ENCODE measurements around the gene MIF. TPM values are rescaled to one million over a fixed set of nuclear protein-coding genes. Genes with fewer than 3 reads are reported as not detected.
A peak's percentile ranks its signal among the peaks of the same experiment; 100 is the strongest.
"Not testable (repeated sequence)": the region's sequence is repeated elsewhere in the genome, so short reads cannot be mapped to it uniquely, and the experiment has no call there.

MIF gene
- polyA plus RNA-seq (2013, experiment 1 of 2; ENCODE audit: insufficient read length), result 681 TPM
- polyA plus RNA-seq (2013, experiment 2 of 2; ENCODE audit: insufficient read length), result 763 TPM

DNA sequence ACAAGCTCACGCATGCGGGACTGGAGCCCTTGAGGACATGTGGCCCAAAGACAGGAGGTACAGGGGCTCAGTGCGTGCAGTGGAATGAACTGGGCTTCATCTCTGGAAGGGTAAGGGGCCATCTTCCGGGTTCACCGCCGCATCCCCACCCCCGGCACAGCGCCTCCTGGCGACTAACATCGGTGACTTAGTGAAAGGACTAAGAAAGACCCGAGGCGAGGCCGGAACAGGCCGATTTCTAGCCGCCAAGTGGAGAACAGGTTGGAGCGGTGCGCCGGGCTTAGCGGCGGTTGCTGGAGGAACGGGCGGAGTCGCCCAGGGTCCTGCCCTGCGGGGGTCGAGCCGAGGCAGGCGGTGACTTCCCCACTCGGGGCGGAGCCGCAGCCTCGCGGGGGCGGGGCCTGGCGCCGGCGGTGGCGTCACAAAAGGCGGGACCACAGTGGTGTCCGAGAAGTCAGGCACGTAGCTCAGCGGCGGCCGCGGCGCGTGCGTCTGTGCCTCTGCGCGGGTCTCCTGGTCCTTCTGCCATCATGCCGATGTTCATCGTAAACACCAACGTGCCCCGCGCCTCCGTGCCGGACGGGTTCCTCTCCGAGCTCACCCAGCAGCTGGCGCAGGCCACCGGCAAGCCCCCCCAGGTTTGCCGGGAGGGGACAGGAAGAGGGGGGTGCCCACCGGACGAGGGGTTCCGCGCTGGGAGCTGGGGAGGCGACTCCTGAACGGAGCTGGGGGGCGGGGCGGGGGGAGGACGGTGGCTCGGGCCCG is at the start of gene MIF:
Gene MIF, plus strand, starts transcription at position 439 of the 765 bp plus-strand sequence. Its CDS starts 92 bp downstream, at position 531.
- peak; percentile 91 for DNase-seq

DNA sequence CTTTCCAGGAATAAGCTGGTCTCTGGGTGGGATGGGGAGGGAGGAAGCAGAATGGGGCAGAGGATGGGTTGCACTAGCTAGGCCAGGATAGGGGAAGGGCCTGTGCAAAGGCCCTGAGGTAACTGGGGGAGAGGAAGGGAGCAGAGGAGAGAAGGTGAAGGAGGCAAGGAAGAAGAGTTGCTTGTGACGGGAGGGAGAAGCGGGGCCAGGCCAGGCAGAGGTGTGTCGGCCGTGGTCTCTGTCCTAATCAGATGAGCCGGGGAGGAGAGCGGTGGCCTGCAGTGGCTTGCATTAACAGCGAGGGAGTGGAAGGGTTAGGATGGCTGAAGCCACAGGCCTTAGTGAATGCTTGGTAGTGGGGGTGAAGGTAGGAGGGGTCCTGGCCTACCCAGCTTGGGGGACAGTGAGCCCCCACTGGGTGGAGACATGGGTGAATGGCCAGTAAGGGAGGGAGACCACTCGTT is 49.4 kb upstream of the MIF start:
- no peak for DNase-seq

DNA sequence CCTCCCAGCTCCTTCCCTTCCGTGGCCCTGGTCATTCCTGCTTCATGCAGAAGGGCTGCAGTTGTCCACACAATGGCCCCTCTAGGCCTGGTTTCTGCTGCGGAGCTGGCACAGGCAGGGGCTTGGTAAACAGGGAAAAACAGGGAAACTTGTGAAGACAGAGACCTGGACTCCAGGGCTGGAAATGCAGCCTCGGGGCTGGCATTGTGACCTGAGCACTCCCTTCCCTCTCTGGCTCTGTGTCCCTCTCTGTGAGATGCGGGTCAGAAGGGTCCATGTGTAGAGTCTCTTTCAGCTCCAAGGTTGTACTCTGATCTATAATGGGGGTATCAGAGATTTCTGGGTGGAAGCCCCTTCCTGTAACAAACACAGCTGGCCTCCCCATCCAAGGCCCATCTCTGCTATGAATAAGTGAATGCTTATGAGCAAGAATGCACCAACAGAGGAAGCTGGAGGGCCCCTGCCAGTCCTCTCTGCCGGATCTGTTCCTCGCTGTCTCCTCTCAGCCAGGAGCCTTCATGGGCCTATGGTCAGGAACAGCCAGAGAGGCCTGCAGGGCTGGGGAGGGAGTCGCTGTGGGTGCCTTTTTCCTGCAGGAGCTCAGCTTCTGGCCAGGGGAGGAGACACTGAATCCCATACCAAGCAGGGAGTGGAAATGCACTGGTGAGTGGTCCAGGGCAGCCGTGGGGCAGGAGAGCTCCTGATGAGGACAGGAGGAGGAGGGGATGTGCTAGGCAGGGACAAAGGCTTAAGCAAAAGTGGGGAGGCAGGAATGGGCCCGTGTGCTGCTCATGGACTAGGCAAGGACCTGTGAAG is 48.7 kb upstream of the MIF start:
- DNase-seq, result no peak

DNA sequence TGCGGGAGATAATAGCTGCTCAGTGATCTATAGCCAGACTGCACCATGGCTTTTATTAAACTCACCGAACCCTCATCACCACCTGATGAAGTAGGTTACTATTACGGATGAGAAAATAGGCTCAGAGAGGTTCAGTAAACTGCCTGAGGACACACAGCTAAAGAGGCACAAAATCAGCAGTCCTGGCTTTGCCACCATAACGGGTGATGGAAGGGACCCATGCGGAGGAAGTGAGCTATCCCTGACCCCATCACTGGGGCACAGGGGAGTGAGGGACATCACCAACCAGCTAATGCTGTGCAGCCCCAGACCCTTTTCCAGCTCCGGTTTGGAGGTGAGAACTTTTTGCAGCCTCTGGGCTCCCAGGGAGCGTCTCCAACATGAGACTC is 48.1 kb upstream of the MIF start:
- DNase-seq, result no peak

DNA sequence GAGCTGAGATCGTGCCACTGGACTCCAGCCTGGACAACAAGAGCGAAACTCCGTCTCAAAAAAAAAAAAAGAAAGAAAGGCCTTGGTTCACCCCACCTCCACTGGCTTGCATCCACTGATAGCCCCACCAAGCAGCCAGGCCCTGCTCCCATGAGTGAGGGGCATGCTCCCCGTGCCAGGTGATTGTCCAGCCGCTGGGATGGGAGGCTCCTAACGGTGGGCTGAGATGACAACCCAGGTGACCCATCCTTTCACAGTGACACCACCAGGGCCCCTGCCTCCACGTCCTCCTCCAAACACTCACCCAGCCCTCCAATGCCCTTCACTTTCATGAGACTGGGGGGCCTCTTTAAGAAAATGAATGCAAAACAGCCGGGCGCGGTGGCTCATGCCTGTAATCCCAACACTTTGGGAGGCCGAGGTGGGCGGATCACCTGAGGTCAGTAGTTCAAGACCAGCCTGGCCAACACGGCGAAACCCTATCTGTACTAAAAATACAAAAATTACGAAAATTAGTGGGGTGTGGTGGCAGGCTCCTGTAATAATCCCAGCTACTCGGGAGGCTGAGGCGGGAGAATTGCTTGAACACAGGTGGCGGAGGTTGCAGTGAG is 46.8 kb upstream of the MIF start:
- no peak for DNase-seq

DNA sequence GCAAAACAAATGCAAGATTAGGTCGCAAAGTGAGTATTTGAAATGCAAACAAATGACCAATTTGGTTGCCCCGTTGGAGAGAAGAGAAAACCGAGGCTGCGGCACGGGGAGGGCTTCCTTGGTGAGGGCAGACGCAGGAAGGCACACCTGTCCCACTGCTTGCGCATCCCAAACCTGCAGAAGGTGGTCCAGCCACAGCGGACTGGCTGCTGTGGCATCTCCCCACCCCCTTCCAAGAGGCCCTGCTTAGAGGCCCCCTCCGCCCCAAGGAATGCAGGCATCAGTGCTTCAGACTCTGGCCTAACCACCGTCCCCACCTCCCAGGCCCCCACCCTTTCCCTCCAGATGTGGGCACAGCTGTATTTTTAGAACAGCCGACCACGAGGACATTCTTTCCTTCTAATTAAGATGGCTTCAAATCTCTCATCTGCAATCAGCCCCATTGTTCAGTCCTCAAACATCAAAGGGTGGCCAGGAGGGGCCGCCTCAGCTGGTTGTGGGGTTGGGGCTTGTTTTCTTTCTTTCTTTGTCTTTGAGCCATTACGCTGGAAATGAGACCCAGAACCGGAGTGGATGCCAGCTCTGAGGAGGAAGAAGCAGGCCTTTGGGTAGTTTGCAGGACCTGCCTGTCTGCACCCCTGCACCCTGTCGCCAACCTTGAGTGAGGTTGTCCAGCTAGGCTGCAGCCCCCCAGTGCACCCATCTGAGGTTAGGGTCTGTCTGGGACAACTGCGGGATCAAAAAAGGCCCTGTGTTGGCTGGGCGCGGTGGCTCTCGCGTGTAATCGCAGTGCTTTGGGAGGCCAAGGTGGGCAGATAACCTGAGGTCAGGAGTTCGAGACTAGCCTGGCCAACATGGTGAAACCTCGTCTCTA is 46.0 kb upstream of the MIF start:
- DNase-seq, result no peak

DNA sequence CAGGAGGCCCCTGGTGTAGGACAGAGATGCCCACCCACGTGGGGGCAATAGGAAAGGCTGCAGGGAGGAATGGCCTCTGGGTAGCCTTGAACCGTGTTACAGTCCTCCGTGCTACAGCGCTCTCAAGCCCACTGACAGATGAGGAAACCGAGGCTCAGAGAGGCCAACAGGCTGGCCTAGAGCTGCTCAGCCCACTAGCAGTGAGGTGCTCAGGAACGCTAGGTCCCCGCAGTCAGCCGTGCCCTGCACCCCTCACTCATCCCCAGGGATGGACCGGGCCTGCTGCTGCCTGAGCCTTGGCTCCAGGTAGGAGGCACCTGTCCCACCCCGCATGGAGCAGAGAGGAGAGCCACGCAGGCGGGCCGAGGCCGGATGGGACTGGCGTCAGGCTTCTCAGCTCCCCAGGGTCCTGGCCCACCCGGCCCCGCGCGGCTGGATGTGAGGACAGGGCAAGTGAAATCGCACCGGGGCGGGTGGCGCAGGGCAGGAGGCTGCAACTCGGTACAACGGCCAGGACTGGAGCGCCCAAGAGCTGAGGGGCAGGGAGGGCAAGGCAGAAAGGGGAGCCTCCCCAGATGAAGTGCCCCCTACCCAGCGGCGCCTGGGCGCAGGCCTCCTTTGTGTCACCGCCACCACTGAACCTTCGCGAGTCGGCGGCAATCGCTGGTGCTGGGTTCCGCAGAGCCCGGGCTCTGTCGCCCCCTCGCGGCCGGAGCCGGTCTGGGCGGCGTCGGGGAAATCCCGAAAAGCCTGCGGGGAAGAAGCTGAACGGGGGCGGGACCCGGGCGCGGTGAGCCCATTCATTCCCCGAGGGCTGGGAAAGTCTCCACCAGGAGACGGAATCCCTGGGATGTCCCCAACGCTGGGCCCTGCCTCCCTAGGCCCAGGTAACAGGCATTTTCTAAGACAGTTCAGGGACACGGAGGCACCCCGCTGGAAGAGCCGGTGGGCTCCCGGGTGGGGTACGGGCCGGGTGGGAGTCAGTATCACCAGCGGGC is 44.9 kb upstream of the MIF start:
- peak; percentile 67 for DNase-seq

DNA sequence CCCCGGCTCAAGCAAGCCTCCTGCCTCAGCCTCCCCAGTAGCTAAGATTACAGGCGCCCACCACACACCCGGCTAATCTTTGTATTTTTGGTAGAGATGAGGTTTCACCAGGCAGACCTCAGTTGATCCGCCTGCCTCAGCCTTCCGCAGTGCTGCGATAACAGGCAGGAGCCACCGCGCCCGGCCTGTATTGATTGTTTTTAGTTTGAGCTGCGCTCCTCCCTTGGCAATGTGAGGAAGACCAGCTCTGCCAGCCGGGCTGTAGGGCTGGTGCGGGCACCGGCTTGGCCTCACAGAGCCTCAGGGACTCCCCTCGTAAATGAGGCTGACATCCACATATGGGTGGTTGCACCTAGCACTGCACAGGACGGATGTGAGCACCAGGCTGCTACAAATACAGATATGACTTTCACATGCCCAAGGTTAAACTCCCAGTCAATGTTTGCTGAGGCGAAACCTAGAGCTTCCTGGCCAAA is 44.0 kb upstream of the MIF start:
- DNase-seq, result no peak

DNA sequence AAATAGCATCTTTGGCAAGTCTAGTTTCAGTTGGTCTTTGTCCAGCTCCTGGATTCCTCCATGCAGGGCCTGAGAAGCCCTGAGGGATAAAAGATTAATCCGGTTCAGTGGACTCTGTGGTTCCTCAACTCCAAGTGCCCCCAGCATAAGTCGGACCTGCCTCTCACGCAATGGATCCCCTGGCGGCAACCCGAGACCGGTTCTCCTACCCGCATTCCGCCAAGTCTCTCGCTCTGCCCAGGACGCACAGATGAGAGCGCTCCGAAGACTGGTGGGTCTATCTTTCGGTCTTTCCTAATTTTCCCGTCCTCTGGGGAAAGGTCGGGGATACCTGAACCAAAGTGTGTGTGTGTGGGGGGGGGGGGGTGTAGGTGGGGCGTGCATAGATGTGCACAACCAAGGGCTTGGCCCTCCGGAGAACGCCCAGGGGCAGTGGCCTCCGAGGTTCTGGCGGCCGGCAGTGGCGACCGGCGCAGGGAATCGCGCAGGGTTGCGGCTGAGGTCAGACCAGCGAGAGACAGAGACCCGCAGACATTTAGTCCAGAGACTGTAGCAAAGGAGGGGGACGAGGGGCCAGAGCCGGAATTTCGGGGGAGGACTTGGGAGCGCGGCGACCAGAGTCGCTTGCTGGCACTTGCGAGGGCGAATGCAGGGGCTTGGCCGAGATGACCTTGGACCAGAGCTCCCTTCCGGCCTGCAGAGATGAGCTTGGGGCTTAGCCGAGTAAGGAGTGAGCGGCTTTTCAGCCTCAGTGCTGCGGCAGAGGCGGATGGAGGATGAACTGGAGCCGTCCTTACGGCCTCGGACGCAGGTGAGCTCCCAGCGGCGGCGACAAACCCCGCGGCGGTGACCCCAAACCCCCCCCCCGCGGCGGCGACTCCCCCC is 37.2 kb upstream of the MIF start:
- DNase-seq, result peak; percentile 36

DNA sequence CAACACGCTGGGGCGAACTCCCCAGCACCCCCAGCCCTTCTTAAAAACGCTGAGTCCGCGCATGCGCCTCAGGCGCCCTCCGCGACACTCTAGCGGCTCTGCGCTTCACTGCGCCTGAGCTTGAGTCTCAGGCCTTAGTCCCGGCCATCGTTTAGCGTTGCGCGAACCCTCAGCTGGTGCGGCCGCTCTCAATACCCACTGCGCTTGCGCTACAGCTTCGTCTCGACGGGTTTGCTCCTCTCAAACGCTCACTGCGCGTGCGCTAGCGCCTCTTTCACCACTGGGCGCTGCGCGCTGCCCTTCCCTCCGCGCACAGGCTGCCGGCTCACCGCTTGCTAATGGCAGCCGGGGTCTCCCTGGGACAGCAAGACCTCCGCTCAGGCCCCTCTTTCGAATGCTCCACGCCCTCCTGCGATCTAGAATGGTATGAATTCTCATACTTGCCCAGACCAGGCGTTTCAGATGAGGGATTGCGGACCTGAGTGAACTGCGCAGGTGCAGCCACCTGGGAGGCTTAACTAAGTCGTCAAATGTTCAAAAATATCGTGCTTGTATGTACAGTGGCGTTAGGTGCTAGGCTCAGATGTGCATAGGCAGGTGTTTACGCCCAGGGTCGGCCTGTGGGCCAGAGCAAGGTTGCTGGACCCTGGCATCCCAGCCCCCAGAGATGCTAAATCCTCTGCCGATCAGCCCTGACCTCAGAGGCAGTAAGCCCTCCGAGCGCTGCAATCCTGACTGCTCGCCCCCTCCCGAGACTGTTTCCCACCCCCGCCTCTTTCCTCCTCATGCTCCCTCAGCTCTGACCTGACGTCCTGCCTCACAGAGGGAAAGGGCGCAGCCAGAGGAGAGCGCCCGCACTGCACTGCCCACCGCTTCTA is 36.3 kb upstream of the MIF start, which contains the start of gene SLC2A11:
Gene SLC2A11, plus strand, starts transcription at position 270 of the 878 bp plus-strand sequence. Its CDS starts 125 bp downstream, at position 395.
- peak; percentile 97 for DNase-seq

DNA sequence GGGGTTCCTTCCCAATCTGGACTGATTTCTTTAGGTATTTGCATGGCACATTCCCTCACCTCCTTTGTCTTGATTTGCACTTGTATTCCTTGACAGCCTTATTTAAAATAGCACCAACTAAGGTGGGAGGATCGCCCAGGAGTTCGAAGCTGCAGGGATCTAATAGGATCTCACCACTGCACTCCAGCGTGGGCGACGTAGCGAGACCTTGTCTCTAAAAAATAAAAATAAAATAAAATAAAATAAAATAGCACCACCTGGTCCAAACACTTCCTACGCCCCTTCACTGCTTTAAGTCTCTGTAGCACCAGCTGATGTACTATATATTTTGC is 35.7 kb upstream of the MIF start:
- no peak for DNase-seq

DNA sequence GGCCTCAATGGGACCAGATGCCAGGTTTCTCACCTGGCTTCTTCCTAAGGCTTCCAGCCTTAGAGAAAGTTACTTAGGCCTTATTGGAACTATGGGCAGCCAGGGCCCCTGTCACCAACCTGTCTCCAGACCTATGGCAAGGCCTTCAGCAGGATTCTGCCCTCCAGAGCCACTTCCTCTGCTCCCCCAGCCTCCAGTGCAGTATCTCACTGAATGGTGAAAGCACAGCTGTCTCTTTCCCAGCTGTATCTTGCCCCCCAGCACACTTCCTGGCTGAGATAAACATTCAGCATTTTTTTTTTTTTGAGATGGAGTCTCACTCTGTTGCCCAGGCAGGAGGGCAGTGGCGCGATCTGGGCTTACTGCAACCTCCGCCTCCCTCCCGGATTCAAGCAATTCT is 35.0 kb upstream of the MIF start:
- no peak for DNase-seq

DNA sequence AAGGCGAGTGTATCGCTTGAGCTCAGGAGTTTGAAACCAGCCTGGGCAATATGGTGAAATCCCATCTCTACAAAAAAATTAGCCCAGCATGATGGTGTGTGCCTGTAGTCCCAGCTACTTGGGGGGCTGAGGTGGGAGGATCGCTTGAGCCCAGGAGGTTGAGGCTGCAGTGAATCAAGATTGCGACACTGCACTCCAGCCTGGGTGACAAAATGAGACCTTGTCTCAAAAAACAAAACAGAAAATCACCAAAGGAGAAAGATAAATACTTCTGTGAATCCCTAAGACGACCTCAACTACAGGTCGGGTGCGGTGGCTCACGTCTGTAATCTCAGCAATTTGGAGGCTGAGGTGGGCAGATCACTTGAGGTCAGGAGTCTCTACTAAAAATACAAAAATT is 34.0 kb upstream of the MIF start:
- DNase-seq, result not testable (repeated sequence)

DNA sequence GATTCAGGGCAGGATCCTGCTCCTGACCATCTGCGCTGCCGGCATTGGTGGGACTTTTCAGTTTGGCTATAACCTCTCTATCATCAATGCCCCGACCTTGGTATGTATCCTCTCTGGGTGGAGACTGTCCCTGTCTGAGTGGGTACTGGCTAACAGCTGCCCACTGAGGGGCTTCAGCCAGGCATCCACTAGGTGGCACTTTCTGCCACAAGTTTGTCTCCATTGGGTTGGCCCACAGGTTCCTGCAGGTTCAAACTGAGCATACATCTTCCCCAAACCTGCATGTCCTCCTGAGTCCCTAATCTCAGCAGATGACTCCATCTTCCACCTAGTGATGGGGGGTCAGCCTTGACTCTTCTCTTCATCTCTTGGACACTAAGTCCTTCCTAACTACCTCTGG is 32.1 kb upstream of the MIF start:
- DNase-seq, result peak; percentile 31

DNA sequence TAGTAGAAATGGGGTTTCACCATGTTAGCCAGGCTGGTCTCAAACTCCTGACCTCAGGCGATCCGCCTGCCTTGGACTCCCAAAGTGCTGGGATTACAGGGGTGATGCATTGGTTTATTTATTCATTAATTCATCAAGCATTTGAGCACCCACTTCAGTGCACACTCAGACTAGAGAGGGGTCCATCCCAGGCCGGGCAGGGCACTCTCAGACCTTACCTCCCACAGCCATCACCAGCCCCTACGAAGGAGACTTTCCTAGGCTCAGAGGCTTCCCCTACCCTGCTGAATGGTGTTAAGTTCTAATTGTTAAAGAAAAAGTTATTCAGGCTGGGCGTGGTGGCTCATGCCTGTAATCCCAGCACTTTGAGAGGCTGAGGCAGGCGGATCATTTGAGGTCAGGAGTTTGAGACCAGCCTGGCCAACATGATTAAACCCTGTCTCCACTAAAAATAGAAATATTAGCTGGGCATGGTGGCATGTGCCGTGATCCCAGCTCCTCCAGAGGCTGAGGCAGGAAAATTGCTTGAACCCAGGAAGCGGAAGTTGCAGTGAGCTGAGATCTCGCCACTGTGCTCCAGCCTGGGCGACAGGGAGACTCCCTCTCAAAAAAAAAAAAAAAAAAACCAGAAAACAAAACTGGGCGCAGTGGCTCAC is 29.6 kb upstream of the MIF start:
- DNase-seq, result not testable (repeated sequence)

DNA sequence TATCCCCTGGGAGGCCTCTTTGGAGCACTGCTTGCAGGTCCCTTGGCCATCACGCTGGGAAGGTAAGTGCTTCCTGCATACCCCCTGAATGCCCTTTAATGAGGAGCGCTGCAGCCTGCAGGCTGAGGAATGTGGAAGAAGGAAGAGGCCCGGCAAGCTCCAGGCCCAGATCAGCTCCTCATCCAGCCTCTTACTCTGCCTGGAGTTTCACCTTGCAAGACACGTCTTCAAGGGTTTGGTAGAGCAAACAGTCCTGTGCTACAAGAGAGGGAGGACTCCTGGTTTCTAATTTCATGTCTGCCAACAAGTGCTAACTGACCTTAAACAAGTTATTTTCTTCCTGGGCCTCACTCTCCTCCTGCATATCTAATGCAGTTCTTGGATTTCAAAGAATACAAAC is 25.6 kb upstream of the MIF start:
- DNase-seq, result no peak

DNA sequence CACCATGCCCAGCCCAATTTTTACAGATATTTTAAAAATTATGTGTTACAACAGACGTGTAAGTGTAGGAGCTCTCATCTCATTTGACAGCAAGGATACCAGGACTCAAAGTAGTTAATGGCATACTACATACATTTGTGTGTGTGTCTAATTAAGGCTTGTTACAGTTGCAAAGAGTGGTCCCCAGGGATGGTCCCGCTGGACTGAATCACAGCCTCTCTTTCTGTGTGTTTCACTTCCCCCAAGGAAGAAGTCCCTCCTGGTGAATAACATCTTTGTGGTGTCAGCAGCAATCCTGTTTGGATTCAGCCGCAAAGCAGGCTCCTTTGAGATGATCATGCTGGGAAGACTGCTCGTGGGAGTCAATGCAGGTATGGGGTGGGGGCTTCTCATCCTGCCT is 19.3 kb upstream of the MIF start:
- DNase-seq, result no peak

DNA sequence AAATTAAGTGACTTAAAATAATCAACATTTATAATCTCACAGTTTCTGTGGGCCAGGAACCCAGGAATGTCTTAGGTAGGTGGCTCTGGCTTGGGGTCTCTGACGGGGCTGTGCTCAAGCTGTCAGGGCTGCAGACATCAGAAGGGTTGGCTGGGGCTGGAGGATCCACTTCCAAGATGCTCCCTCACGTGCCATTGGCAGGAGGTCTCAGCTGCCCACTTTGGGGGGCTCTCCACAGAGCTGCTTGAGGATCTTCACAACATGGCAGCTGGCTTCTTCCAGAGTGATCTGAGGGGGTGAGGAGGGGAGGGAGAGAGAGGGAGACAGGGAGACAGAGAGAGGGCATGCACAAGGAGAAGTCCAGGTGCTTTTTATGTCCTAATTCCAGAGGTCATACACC is 18.4 kb upstream of the MIF start:
- no peak for DNase-seq
